IPS-15b (cell line): ENCODE data around the gene GPATCH2.

Experiments
- H3K27me3 ChIP-seq: one replicate; pipeline ENCODE4 v1.6.1; 2013; ENCODE audit warnings: low read length; ENCODE audit not compliant: control insufficient read depth, insufficient read depth
- H3K36me3 ChIP-seq: one replicate; pipeline ENCODE4 v1.6.1; 2013; ENCODE audit warnings: low read length; ENCODE audit not compliant: control insufficient read depth, insufficient read depth
- H3K4me1 ChIP-seq: one replicate; pipeline ENCODE4 v1.6.1; 2013; ENCODE audit warnings: mild to moderate bottlenecking, low read length; ENCODE audit not compliant: control insufficient read depth, insufficient read depth
- H3K4me3 ChIP-seq: one replicate; pipeline ENCODE4 v1.5.1; 2013; ENCODE audit warnings: low read depth, low read length
- H3K9ac ChIP-seq: one replicate; pipeline ENCODE4 v1.6.1; 2013; ENCODE audit warnings: low read depth, mild to moderate bottlenecking, low read length
- H3K9me3 ChIP-seq: one replicate; pipeline ENCODE4 v1.6.1; 2013; ENCODE audit warnings: mild to moderate bottlenecking, low read length; ENCODE audit not compliant: control insufficient read depth, insufficient read depth

The GPATCH2 gene

DNA sequence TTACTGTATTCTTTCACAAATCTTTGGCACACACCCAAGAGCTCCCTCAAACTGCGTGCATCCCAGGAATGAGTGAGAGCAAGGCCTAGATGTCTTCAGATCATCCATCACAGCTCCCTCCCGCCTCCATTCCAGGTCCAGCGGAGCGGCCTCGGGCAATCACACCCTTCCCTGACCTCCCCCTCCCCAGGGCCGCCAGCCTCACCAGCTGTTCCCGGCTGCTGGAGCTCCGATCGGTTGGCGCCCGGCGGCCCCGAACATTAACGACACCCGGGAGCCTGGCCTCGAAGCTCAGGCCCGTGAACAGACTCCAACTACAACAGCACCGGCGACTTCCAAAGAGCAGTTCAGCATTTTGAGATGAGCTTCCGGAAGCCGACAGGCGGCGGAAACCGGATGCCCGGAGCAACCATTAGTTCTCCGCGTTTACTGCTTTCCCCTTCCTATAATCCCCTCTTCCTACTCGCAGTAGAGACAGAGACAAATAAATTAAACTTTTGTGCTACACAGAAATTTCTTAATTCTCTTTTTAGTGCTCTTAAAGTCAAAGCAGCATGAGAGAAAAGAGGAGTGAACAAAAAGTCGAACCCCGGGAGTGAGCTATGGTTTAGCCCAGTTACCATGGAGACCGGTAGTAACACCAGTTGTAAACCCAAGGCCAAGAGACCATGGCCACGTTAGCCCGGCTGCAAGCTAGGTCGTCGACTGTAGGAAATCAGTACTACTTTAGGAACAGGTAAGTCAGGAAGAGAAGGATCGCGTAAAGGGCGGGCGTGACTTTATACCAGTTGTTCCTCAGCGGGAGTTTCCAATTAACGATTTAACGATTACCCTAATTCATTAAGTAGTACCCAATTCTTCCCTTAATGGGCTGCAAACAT lies at the start of gene GPATCH2, which contains the start of gene SPATA17:
Gene GPATCH2, minus strand, starts transcription at position 380 of the 881 bp plus-strand sequence. Its CDS starts 119 bp downstream, at position 261.
Gene SPATA17, plus strand, starts transcription at position 634 of the 881 bp plus-strand sequence. Its CDS starts 35 bp downstream, at position 669.
- peaks cover 3% of the 10 kb centered on the region for H3K4me1 ChIP-seq
- no peaks in the 10 kb centered on the region for H3K27me3 ChIP-seq
- H3K4me3 ChIP-seq = peak within 1 kb of the TSS; percentile 80
- no peaks in the 10 kb centered on the region for H3K9me3 ChIP-seq
- peak within 1 kb of the TSS; percentile 100 for H3K9ac ChIP-seq
- H3K36me3 ChIP-seq = no peaks in the 10 kb centered on the region

DNA sequence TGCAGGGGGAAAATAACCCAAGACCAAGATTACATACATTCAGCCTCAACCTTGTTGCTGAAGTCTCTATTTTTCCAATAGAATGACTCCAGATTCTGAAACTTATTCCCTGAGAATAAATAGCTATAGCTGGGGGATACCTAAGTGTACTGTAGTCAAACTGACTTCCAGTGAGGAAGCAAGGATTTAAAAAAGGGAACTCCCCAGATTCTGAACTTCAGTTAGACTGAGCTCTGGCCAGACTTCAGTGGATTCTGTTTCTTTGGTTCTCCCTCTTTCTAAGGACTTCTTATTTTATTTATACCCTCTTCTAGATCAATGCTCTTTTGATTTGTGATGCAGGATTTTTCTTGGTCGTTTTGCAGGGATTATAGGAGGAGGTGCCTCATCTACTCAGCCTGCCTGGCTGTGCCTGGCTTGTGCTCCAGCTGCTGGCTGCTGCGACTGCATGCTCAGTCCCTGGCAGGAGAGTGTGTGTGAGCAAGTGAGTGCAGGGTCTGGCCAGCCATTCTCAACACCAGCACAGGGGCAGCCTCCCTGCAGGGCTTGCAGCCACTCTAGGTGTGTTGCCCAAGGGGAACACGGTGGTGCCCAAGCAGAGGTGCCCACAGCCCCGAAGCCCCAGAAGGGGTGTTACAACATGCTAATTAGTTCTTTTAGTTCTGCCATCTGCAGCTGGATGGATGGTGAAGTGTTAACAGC lies 43.3 kb upstream of the GPATCH2 start:
- Histone ChIP-seq H3K27me3 (no peaks in the 10 kb centered on the region), H3K4me3 (no peak overlapping the region), H3K4me1 (no peaks in the 10 kb centered on the region), H3K9ac (no peak overlapping the region), H3K36me3 (no peaks in the 10 kb centered on the region), H3K9me3 (no peaks in the 10 kb centered on the region)

DNA sequence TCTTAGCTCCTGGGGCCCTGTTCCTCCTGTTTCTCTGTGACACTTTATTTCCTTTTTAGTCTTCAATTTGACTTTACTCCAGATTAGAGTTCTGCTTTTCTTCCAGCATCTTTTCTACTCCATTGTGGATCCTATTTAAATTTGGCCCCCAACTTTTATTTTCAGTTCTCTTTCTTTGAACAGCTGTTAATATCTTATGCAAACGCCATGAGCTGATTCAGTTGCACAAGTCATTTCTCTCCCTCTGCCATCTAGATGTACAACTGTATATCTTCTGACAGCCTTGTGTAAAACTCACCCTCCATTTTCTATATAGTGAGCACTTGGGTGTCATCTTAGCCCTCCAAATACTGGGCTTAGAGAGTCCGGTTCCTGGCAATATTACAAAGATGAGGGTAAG lies 42.5 kb upstream of the GPATCH2 start:
- H3K9me3 ChIP-seq = no peaks in the 10 kb centered on the region
- H3K27me3 ChIP-seq = no peaks in the 10 kb centered on the region
- no peaks in the 10 kb centered on the region for H3K36me3 ChIP-seq
- H3K4me1 ChIP-seq = no peaks in the 10 kb centered on the region
- H3K4me3 ChIP-seq = no peak overlapping the region
- no peak overlapping the region for H3K9ac ChIP-seq

DNA sequence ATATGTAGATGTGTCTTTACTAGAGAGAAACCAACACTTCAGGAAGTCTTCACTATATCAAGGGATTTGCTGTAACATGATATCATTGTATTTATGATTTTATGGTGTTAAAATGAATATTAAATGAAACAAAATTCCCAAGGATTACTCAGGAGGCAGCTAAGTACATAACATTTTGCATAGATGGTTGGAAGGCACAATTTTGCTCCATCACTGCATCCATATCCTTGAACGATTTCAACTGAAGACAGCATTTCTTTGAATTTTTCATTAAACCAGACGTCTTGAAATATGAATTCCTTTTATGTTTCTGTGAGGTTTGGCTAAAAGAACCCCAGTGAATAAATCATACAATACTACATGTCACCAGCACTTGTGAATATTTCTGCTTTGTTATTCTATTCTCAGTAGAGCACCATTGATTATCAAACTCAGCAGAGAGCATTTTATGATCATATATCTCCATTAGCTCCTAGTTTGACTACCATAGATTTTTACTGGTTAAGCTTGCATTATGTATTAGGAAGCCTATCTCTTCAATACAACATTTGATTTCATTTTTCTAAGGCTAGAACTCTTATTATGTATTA lies 37.6 kb upstream of the GPATCH2 start:
- Histone ChIP-seq H3K9ac (no peak overlapping the region), H3K4me1 (no peaks in the 10 kb centered on the region), H3K27me3 (no peaks in the 10 kb centered on the region), H3K4me3 (no peak overlapping the region), H3K36me3 (no peaks in the 10 kb centered on the region), H3K9me3 (no peaks in the 10 kb centered on the region)

DNA sequence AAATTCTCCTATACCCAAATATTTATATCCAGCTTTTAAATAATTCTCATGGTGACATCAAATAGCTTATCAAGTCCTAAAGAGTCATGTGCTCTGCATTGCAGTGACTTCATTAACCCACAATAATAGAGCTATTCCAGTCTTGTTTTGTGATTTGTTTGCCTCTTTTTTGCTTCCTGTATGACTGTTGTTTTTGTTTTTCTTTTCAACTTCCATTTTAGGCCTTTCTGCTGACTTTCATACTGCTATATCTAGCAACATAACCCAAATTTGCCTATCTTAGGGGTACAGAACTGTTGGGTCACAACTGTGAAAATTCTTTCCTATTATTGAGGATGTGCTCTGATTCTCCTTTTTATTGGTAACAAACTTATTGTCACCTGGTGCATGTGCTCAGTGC lies 30.5 kb upstream of the GPATCH2 start:
- Histone ChIP-seq H3K9ac (no peak overlapping the region), H3K4me3 (no peak overlapping the region)

DNA sequence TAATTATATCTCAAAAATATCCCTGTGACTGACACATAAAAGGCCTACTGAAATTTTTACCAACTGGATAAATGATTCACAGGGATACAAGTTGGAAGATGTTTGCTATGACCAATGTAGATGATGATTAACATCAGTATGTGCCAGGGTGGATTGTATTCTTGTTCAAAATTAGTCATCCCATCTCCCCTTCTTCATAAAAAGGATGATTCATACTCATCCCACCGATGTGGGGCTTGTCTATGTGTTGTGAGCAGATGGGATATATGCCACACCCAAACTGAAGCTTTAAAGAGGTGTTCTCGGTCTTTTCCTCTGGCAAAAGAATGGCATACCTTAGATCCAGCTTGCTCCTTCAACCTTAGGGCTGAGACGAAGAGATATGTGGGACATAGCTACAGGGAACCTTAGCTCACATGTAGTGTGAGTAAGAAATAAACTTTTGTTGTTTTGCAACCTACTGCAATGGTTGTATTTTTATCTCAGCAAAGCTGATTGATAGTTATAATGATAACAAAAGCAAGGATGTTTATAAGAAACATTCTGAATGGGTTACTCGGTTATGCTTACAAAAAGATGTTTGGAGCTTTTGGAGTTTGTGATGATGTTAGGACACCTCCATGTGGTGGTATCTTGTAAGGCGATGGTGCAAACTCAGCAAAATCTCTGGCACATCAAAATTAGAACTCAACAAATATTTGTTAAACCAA lies 29.6 kb upstream of the GPATCH2 start:
- Histone ChIP-seq H3K9me3 (no peaks in the 10 kb centered on the region), H3K27me3 (no peaks in the 10 kb centered on the region), H3K4me3 (no peak overlapping the region), H3K9ac (no peak overlapping the region), H3K4me1 (no peaks in the 10 kb centered on the region), H3K36me3 (no peaks in the 10 kb centered on the region)

More for the DNA sequence above, 30.5 kb upstream of the GPATCH2 start:
- no peaks in the 10 kb centered on the region for H3K4me1 ChIP-seq
- H3K9me3 ChIP-seq = no peaks in the 10 kb centered on the region
- H3K27me3 ChIP-seq = no peaks in the 10 kb centered on the region
- H3K36me3 ChIP-seq = no peaks in the 10 kb centered on the region

DNA sequence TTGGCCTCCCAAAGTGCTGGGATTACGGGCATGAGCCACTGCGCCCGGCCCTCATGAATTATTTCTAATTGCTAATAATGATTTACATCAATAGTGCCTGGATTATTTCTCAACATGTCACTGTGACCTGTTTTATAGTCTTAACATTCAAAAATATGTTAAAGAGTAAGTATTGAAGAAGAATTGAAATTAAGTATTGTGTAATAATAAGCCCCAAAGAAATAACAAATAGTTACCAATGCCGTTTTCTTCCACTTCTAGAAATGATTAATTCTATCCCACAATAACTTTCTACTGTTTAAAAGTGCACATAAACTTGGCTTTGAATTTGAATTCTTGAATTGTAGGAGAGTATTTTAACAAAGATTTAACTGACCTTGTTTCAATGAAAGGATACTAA lies 19.8 kb upstream of the GPATCH2 start:
- H3K36me3 ChIP-seq = no peaks in the 10 kb centered on the region
- no peaks in the 10 kb centered on the region for H3K9me3 ChIP-seq

DNA sequence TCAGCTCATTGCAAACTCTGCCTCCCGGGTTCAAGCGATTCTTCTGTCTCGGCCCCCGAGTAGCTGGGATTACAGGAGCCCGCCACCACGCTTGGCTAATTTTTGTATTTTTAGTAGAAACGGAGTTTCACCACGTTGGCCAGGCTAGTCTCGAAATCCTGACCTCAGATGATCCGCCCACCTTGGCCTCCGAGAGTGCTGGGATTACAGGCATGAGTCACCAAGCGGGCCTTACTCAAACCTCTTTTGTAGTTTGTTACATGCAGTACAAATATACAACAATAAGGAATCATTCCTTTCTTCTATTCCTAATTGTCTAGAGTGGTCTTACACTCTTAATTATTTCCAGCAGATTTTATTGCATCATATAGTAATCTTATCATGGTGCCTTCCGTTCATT lies 16.9 kb upstream of the GPATCH2 start:
- Histone ChIP-seq H3K9ac (no peak overlapping the region), H3K27me3 (no peaks in the 10 kb centered on the region), H3K4me1 (no peaks in the 10 kb centered on the region), H3K36me3 (no peaks in the 10 kb centered on the region), H3K9me3 (no peaks in the 10 kb centered on the region), H3K4me3 (no peak overlapping the region)

More for the DNA sequence above, 19.8 kb upstream of the GPATCH2 start:
- H3K4me3 ChIP-seq = no peak overlapping the region
- H3K27me3 ChIP-seq = no peaks in the 10 kb centered on the region
- H3K9ac ChIP-seq = no peak overlapping the region
- no peaks in the 10 kb centered on the region for H3K4me1 ChIP-seq

DNA sequence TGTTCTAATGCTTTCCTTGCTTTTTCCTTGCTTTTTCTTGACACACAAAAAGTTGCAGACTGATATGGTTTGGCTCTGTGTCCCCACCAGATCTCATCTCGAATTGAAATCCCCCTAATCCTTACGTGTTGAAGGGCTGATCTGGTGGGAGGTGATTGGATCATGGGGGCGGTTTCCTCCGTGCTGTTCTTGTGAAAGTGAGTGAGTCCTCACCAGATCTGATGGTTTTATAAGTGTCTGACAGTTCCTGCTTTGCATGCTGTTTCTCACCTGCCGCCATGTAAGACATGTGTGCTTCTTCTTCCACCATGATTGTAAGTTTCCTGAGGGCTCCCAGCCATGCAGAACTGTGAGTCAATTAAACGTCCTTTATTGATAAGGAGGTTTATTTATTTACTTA lies 11.6 kb upstream of the GPATCH2 start:
- no peaks in the 10 kb centered on the region for H3K4me1 ChIP-seq
- no peaks in the 10 kb centered on the region for H3K9me3 ChIP-seq
- no peak overlapping the region for H3K9ac ChIP-seq
- no peaks in the 10 kb centered on the region for H3K27me3 ChIP-seq
- H3K4me3 ChIP-seq = no peak overlapping the region
- H3K36me3 ChIP-seq = no peaks in the 10 kb centered on the region

DNA sequence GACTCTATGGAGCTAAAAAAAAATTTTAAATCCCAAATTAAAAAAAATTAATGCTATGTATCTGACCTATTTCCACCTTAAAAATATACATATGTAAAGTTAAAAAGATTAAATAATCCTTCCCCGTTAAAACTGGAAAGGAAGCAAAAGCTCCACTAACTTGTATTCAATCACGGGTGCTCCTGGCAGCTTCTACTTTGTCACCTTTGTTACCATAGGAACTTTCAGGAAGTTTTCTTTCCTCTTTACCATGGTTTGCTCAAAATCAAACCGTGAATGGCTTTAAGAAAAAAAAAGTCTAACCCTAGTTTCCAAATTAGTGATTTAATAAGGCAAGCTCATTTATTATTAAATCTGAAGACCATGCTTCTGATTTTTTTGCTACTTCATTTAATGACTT lies 3.5 kb downstream of the GPATCH2 start:
- Histone ChIP-seq H3K4me3 (no peak overlapping the region), H3K4me1 (peaks cover 3% of the 10 kb centered on the region), H3K36me3 (no peaks in the 10 kb centered on the region), H3K27me3 (no peaks in the 10 kb centered on the region), H3K9me3 (no peaks in the 10 kb centered on the region), H3K9ac (no peak overlapping the region)

DNA sequence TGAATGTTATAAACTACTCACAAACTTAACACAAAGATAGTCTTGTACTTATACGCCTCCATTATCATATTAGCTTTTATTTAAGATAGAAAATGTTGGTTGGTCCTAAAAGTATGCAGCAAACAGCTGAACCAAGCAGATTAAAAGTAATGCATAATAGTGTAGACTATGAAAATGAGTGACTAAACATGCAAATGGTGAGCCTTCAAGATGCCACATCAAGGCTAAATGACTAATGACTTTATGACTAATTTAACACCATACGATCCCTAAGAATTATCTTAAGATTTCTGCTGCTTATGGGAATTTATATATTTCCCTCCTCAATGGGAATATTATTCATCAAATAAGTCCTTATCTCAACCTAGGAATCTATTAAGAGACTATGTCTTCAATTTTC lies 4.6 kb downstream of the GPATCH2 start:
- no peak overlapping the region for H3K9ac ChIP-seq
- no peaks in the 10 kb centered on the region for H3K36me3 ChIP-seq
- no peaks in the 10 kb centered on the region for H3K9me3 ChIP-seq
- peaks cover 8% of the 10 kb centered on the region for H3K4me1 ChIP-seq
- no peaks in the 10 kb centered on the region for H3K27me3 ChIP-seq
- no peak overlapping the region for H3K4me3 ChIP-seq
